Fibroblast of mammary gland (primary cell): ENCODE data around the gene GLYAT.

Experiments used
- DNase-seq: peaks from one replicate; pipeline ENCODE4 v3.0.0-alpha.2; 2010; ENCODE audit warnings: low read depth
- H3K4me3 ChIP-seq: 2 replicates; pipeline ENCODE4 v1.5.1; 2011; ENCODE audit warnings: low read depth, mild to moderate bottlenecking, low read length, moderate library complexity; ENCODE audit not compliant: control insufficient read depth
- CTCF ChIP-seq: conservative IDR thresholded peaks from 2 replicates; pipeline ENCODE4 v1.5.1; 2011; ENCODE audit warnings: low read depth, low read length, inconsistent platforms; ENCODE audit not compliant: control insufficient read depth, insufficient read depth

GLYAT gene

GRCh38 chr11:58676563-58677135, 55.1 kb downstream of the GLYAT start:
- no peak for DNase-seq

GRCh38 chr11:58675334-58676155, 56.2 kb downstream of the GLYAT start:
- DNase-seq = peak; percentile 61
- TF ChIP-seq CTCF = peak; percentile 99
- no peak overlapping the region for H3K4me3 ChIP-seq

More at GRCh38 chr11:58676563-58677135, 55.1 kb downstream of the GLYAT start:
- H3K4me3 ChIP-seq = no peak overlapping the region
- TF ChIP-seq CTCF = no peak

- H3K4me3 ChIP-seq = no peak overlapping the region
- DNase-seq = no peak
- no peak for TF ChIP-seq CTCF
Observed at GRCh38 chr11:58674609-58675008, 57.1 kb downstream of the GLYAT start.

- no peak for DNase-seq
- H3K4me3 ChIP-seq = no peak overlapping the region
- TF ChIP-seq CTCF = no peak
Observed at GRCh38 chr11:58671983-58672633, 59.6 kb downstream of the GLYAT start.

- no peak overlapping the region for H3K4me3 ChIP-seq
- DNase-seq = no peak
- TF ChIP-seq CTCF = no peak
Observed at GRCh38 chr11:58659910-58660570, 71.7 kb downstream of the GLYAT start.

- no peak for TF ChIP-seq CTCF
- H3K4me3 ChIP-seq = no peak overlapping the region
- no peak for DNase-seq
Observed at GRCh38 chr11:58659404-58659803, 72.3 kb downstream of the GLYAT start.
